ENCODE results near the gene PPFIBP1. TPM values are rescaled to one million over a fixed set of nuclear protein-coding genes. Genes with fewer than 3 reads are reported as not detected.

PPFIBP1 gene
- total and polyA plus RNA-seq, 9 of the 15 experiments (the other 6 are each of a cell fraction or from before 2014, with no cell fraction given), result 0.46 to 3.5 (median 1.8) TPM

GRCh38 chr12:27710592-27711316 lies 186.7 kb downstream of the PPFIBP1 start, which contains the start of gene MRPS35 (continued):
- TF ChIP-seq SFPQ (IDR thresholded peaks at IDR 0.05; ENCODE audit: low read depth, low read length) (no peak), ELF4 (CRISPR knock-in tag; IDR thresholded peaks at IDR 0.05) (peak; percentile 49; the same call in 1 of the 2 replicates), CBX3 (IDR thresholded peaks at IDR 0.05; ENCODE audit: borderline replicate concordance in 1 of 2, low read length in 2 of 2) (peak in 1 of 2 experiments; percentile 39; a peak in 1 of 3 replicates), GTF2E2 (tag; IDR thresholded peaks at IDR 0.05) (peak; percentile 74; the same call in 1 of the 2 replicates), TAF9B (IDR thresholded peaks at IDR 0.05; ENCODE audit: partially characterized antibody) (peak; percentile 92), KDM5B (IDR thresholded peaks at IDR 0.05; ENCODE audit: insufficient replicate concordance, low read depth, low read length) (peak; percentile 97), TOE1 (IDR thresholded peaks at IDR 0.05; ENCODE audit: borderline replicate concordance) (peak; percentile 86), TOE1 (CRISPR knock-in tag; IDR thresholded peaks at IDR 0.05; ENCODE audit: borderline replicate concordance, low read depth) (no peak), ZNF584 (CRISPR knock-in tag; IDR thresholded peaks at IDR 0.05; ENCODE audit: low read depth) (no peak), NR2C2 (CRISPR knock-in tag; IDR thresholded peaks at IDR 0.05) (no peak), NR2C2 (tag; IDR thresholded peaks at IDR 0.05) (peak; percentile 42; the same call in 1 of the 2 replicates), ZNF407 (IDR thresholded peaks at IDR 0.05; ENCODE audit: low read depth) (peak; percentile 97), SNIP1 (IDR thresholded peaks at IDR 0.05; ENCODE audit: low read depth) (no peak), MYC (IDR thresholded peaks at IDR 0.05; ENCODE audit: low read depth, low read length) (peak; percentile 94), MYC (CRISPR knock-in tag; IDR thresholded peaks at IDR 0.05; ENCODE audit: borderline replicate concordance, low read depth) (no peak), KAT7 (CRISPR knock-in tag; IDR thresholded peaks at IDR 0.05; ENCODE audit: borderline replicate concordance) (peak; percentile 98), CEBPB (tag; IDR thresholded peaks at IDR 0.05) (no peak), BRD9 (IDR thresholded peaks at IDR 0.05; ENCODE audit: low read depth, partially characterized antibody) (peak; percentile 22)

Measured in K562 (cell line).